GM19452 (cell line): ENCODE measurements around the gene NAP1L1.

ENCODE experiments used
- ATAC-seq: cut with Tn5 transposase; IDR thresholded peaks from one replicate; pipeline ENCODE4 v1.9.1; 2021; ENCODE audit not compliant: unreplicated experiment

NAP1L1 gene

GRCh38 chr12:76083904-76084862 lies at the start of gene NAP1L1:
NAP1L1 (minus strand) TSS chr12:76084685; CDS start chr12:76074219, 10,466 bp downstream.
- peak; percentile 90 for ATAC-seq

GRCh38 chr12:76127588-76127987 lies 43.1 kb upstream of the NAP1L1 start:
- ATAC-seq, result no peak

- ATAC-seq, result no peak
Measured at GRCh38 chr12:76124456-76124855, 40.0 kb upstream of the NAP1L1 start.

GRCh38 chr12:76123259-76124212 lies 39.1 kb upstream of the NAP1L1 start:
- ATAC-seq, result no peak

GRCh38 chr12:76119887-76120286 lies 35.4 kb upstream of the NAP1L1 start:
- ATAC-seq, result no peak

- no peak for ATAC-seq
Measured at GRCh38 chr12:76117751-76118150, 33.3 kb upstream of the NAP1L1 start.

GRCh38 chr12:76117067-76117691 lies 32.7 kb upstream of the NAP1L1 start:
- no peak for ATAC-seq

GRCh38 chr12:76113800-76114757 lies 29.6 kb upstream of the NAP1L1 start:
- ATAC-seq, result no peak

GRCh38 chr12:76111209-76111749 lies 26.8 kb upstream of the NAP1L1 start:
- ATAC-seq, result no peak

- no peak for ATAC-seq
Measured at GRCh38 chr12:76109879-76110278, 25.4 kb upstream of the NAP1L1 start.

GRCh38 chr12:76108356-76108755 lies 23.9 kb upstream of the NAP1L1 start:
- no peak for ATAC-seq

GRCh38 chr12:76106631-76107030 lies 22.1 kb upstream of the NAP1L1 start:
- no peak for ATAC-seq

GRCh38 chr12:76103958-76104357 lies 19.5 kb upstream of the NAP1L1 start:
- ATAC-seq, result no peak

GRCh38 chr12:76101739-76102385 lies 17.4 kb upstream of the NAP1L1 start:
- no peak for ATAC-seq

GRCh38 chr12:76096079-76096646 lies 11.7 kb upstream of the NAP1L1 start:
- ATAC-seq, result no peak

GRCh38 chr12:76094754-76095153 lies 10.3 kb upstream of the NAP1L1 start:
- ATAC-seq, result no peak

GRCh38 chr12:76091246-76091754 lies 6.8 kb upstream of the NAP1L1 start:
- no peak for ATAC-seq

- ATAC-seq, result no peak
Measured at GRCh38 chr12:76085520-76085868, 1.0 kb upstream of the NAP1L1 start.
